Psoas muscle (tissue), 8 donors: ENCODE results near the gene IFFO2. TPM values are rescaled to one million over a fixed set of nuclear protein-coding genes. Genes with fewer than 3 reads are reported as not detected.

Experiments used
- ATAC-seq, 4 donors: fragments of 200-7000 bp; cut with Tn5 transposase; one replicate each; pipeline ENCODE4 v1.9.1; 2020; ENCODE audit warnings: moderate library complexity in 3 of 4, mild to moderate bottlenecking in 2 of 4
- DNase-seq, 2 donors: peaks; one replicate each; pipeline ENCODE4 v3.0.0-alpha.2; 2020
- H3K27ac ChIP-seq: fragments of 200-600 bp; one replicate; pipeline ENCODE4 v1.8.0; 2022
- H3K27me3 ChIP-seq, 3 donors: fragments of 200-600 bp in 1 of 3; one replicate each; pipeline versions ENCODE4 v1.6.1 to v1.8.0; 2013 to 2022; ENCODE audit warnings: low read length in 2 of 3, mild to moderate bottlenecking in 2 of 3, moderate library complexity in 1 of 3; ENCODE audit not compliant: insufficient read depth in 3 of 3
- H3K36me3 ChIP-seq, 2 donors: fragments of 200-600 bp in 1 of 2; one replicate each; pipeline versions ENCODE4 v1.6.1 to v1.8.0; 2013 to 2022; ENCODE audit warnings: low read depth in 1 of 2, mild to moderate bottlenecking in 1 of 2, moderate library complexity in 1 of 2; ENCODE audit not compliant: insufficient read depth in 1 of 2
- H3K4me1 ChIP-seq: fragments of 200-600 bp; one replicate; pipeline ENCODE4 v1.8.0; 2022
- H3K4me3 ChIP-seq: fragments of 200-600 bp; one replicate; pipeline ENCODE4 v1.8.0; 2022; ENCODE audit warnings: mild to moderate bottlenecking
- H3K9me3 ChIP-seq: fragments of 200-600 bp; one replicate; pipeline ENCODE4 v1.8.0; 2022
- CTCF ChIP-seq: fragments of 200-600 bp; IDR thresholded peaks from one replicate; pipeline ENCODE4 v1.8.0; 2022; ENCODE audit warnings: antibody characterized with exemption
- WGBS, 3 donors: extraction: QIAGEN DNeasy Blood & Tissue Kit; methylation state at CpG; one replicate each; pipeline versions ENCODE4 v1.1.6 to v1.1.7; 2013; 5-methylcytosine and 5-hydroxymethylcytosine counted together
- intact Hi-C, 2 donors: fragments of 100-400 bp; cut with DNase I; formaldehyde crosslinking; loops; one replicate each; pipeline versions ENCODE4 v1.11.0 to v1.14.2; 2022
- polyA plus RNA-seq, 3 donors: library from polyadenylated mRNA; stranded (reverse); fragments of 200-250 nt; gene quantifications; one replicate each; pipeline ENCODE4 v1.2.3, GENCODE V29; 2013
- total RNA-seq, 4 donors: library from RNA; stranded (reverse); fragmentation: NEBNext Ultra II Directional in 2 of 4; extraction: Animal tissue kit (Norgen Biotek cat#: 25700) in 2 of 4; gene quantifications; one replicate each; pipeline versions ENCODE4 v1.2.1 to v1.2.4, GENCODE V29; 2021 to 2023
- donor health status: healthy with polysubstance abuse.
- donor health status: DM: no; HTN: no; CAD: no; lungs with moderate emphysema.
- donor health status: Bipolar disorder and iron deficiency.
- donor health status: healthy.
- donor health status: DM: yes; HTN: yes; CAD: no.
- donor health status: DM: no; HTN: no; CAD: no.
- donor health status: DM: no; HTN: no; CAD: no.
- donor health status: DM: yes; HTN: yes; CAD: no.

IFFO2 gene
- total and polyA plus RNA-seq, 7 donors, result 0.94 to 14.0 (median 3.7) TPM

GRCh38 chr1:18875107-18875795 lies 81.2 kb downstream of the IFFO2 start:
- Histone ChIP-seq H3K36me3 (peaks cover 0 to 50% of the 10 kb centered on the region in 2 donors), H3K4me3 (no peak overlapping the region), H3K27me3 (no peaks in the 10 kb centered on the region), H3K9me3 (no peaks in the 10 kb centered on the region), H3K4me1 (no peaks in the 10 kb centered on the region), H3K27ac (no peak overlapping the region)
- peak; percentile 81 to 86 (median 83) for ATAC-seq
- 37 to 47% (median 38%) methylated on average over 19 to 20 of the region's 20 CpGs for WGBS, 3 donors
- peak; percentile 81 to 90 for DNase-seq
- TF ChIP-seq CTCF, result peak; percentile 73
- intact Hi-C loops, result loop anchor here in 1 of 2 donors (5.0 kb wide), 1 partner anchor 278 kb away; no protein-coding TSS in a partner anchor

GRCh38 chr1:18874600-18874999 lies 81.9 kb downstream of the IFFO2 start:
- no peaks in the 10 kb centered on the region for H3K4me1 ChIP-seq
- H3K9me3 ChIP-seq, result no peaks in the 10 kb centered on the region
- 42 to 60% (median 48%) methylated on average over 8 of the region's 8 CpGs for WGBS, 3 donors
- peaks cover 0 to 50% of the 10 kb centered on the region in 2 donors for H3K36me3 ChIP-seq
- ATAC-seq (peak in 3 of 4 donors; percentile 38 to 59 (median 46)), DNase-seq (no peak)
- no peaks in the 10 kb centered on the region for H3K27me3 ChIP-seq
- intact Hi-C loops, result loop anchor here in 1 of 2 donors (5.0 kb wide), 1 partner anchor 277 kb away; no protein-coding TSS in a partner anchor
- no peak overlapping the region for H3K4me3 ChIP-seq
- TF ChIP-seq CTCF, result no peak
- H3K27ac ChIP-seq, result no peak overlapping the region

GRCh38 chr1:18874036-18874435 lies 82.4 kb downstream of the IFFO2 start:
- H3K27ac ChIP-seq, result no peak overlapping the region
- intact Hi-C loops, result loop anchor here in 1 of 2 donors (5.0 kb wide), 1 partner anchor 277 kb away; no protein-coding TSS in a partner anchor

GRCh38 chr1:18872071-18872611 lies 84.3 kb downstream of the IFFO2 start:
- intact Hi-C loops, result loop anchor here in 1 of 2 donors (5.0 kb wide), 1 partner anchor 275 kb away; no protein-coding TSS in a partner anchor
- Histone ChIP-seq H3K4me1 (no peaks in the 10 kb centered on the region), H3K27me3 (no peaks in the 10 kb centered on the region), H3K9me3 (no peaks in the 10 kb centered on the region), H3K27ac (no peak overlapping the region), H3K36me3 (peaks cover 0 to 46% of the 10 kb centered on the region in 2 donors), H3K4me3 (no peak overlapping the region)
- WGBS, 3 donors, result 88 to 90% (median 89%) methylated on average over 8 of the region's 8 CpGs
- no peak for DNase-seq
- TF ChIP-seq CTCF, result no peak
- ATAC-seq, result no peak

More at GRCh38 chr1:18874036-18874435, 82.4 kb downstream of the IFFO2 start:
- H3K4me1 ChIP-seq, result no peaks in the 10 kb centered on the region
- no peak for TF ChIP-seq CTCF
- WGBS, 3 donors, result 84 to 94% (median 92%) methylated on average over 6 of the region's 6 CpGs
- peaks cover 0 to 48% of the 10 kb centered on the region in 2 donors for H3K36me3 ChIP-seq
- H3K4me3 ChIP-seq, result no peak overlapping the region
- ATAC-seq, result no peak
- no peaks in the 10 kb centered on the region for H3K27me3 ChIP-seq
- DNase-seq, result no peak
- no peaks in the 10 kb centered on the region for H3K9me3 ChIP-seq
